NCI-H510A (cell line): Measurements from ENCODE around the gene FAT1.

Experiments used
- DNase-seq: peaks from one replicate; lab custom pipeline; 2025; lab: John Stamatoyannopoulos, UW

Gene FAT1

DNA sequence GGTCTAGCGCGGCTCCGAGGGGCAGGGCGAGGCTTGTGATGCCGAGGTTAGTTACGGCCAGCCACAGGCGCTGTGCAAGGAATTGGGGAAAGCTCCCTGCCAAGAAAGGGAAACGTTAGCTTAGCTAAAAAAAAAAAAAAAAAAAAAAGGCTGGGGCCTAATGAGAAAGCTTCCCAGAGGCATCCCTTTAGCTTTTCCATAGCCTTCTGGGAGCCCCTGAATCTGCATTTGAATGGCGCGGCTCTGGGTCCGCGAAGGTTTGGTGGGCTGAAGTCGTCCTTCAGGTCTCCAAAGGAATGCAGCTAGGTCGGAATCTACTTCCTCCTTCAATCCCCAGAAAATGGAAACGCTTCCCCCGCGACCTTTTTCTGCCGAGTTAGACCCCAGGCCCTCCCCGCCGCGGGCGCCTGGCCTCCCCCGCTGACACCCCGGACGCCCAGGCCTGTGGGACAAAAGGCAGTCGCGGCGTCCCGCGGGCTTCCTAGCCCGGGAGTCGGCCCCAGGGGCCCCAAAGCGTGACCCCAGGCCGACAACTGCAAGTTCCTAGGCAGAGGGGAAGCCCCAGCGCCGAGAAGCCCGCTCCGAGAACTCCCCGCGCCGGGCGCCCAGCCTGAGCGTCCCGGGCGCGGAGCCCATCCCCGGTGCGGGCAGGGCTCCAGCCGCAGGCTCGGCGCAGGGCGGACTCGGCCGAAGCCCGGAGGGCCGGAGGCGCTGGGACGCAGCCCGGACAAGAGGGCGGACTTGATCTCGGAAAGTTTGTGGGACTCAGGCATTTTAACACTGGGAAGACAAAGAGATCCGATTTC is 605 bp upstream of the FAT1 start:
- no peak for DNase-seq

DNA sequence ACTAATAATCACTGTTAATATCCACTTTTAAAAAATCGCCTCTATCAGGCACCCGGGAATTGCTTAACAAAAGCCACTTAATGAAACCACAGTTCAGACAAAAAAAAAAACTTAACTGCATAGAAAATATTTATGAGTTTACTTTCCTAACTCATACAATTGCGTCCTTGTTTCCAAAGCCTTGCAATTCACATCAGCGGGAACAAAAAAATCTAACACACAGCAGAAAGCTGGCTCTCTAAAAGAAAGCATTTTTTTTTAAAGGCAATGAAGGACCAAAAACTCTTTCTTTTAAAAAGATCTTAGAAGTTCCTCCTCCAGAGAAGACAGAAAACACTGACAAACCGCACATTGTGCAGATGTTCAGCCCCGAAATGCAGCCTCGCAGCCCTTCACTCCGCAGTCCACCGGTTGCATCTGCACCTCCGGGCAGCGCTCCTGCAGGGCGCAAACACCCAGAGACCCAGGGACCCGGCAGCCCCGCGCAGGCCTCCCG is 812 bp downstream of the FAT1 start:
- peak; percentile 18 for DNase-seq

DNA sequence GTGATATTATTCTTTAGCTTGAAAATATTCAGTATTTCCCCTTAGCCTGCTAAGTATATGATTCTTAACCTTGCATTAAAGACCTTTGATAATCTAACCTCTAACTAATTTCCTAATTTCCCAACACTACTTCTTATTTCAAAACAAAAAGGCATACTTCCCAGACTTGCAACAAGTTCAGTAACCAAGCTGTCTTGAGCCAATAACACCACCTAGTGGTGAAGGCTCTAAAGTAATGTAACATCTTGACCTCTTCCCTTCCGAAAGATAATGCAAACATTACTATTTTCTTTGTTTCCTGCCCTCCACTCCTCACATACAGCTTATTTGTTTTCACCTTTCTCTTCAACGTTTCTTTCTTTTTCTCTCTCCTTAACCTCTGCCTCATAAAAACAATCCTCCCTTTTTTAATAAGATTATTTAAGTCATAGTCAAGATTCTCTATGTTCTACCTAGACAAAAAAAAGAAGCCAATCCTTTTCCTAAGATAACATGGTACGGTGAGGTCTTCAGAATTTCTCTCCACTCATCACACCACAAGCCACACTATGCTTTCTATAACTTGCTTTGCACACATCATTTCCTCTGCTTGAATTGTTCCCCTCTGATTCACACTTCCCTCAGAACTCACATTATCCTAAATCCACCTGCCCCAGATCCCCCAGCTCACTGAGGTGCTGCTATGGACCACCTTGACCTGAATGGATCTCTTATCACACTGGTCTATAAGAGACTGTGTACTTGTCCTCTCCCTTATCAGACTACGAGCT is 3.5 kb downstream of the FAT1 start:
- DNase-seq = peak; percentile 7

DNA sequence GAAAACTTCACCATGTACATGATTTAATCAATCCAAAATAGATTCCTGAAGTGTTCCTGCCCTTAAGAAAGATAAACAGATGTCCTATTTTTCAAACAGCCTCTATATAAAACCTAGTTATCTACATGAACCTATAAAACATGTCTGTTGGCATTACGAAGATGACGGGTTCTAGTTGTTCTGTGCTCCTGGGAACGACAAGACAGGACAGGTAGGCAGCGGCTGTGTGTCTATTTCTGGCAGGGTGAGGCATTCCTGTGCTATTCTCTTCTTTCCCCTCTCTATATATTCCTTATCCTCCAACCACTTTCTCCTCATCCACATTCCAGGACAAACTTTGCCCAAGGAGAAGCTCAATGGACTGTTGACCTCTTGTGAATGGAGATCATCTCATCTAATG is 6.1 kb downstream of the FAT1 start:
- DNase-seq = no peak

DNA sequence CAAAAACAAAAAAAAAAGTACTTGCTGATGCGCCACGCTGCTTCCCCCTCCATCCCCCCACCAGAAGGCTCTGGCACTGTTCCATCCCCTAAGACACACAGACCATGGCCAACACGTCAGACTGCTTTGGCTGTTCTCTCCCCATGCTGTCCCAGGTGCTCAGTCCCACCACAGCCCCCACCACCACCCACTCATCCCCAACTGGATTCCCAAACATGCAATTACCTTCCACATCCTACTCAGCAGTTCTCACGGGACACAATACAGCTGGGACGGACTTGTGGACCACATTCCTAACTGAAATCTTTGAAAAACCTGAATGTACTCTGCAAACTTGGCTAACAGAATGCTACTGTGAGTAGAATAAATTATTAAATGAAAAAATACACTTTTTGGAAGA is 8.6 kb downstream of the FAT1 start:
- DNase-seq = no peak

DNA sequence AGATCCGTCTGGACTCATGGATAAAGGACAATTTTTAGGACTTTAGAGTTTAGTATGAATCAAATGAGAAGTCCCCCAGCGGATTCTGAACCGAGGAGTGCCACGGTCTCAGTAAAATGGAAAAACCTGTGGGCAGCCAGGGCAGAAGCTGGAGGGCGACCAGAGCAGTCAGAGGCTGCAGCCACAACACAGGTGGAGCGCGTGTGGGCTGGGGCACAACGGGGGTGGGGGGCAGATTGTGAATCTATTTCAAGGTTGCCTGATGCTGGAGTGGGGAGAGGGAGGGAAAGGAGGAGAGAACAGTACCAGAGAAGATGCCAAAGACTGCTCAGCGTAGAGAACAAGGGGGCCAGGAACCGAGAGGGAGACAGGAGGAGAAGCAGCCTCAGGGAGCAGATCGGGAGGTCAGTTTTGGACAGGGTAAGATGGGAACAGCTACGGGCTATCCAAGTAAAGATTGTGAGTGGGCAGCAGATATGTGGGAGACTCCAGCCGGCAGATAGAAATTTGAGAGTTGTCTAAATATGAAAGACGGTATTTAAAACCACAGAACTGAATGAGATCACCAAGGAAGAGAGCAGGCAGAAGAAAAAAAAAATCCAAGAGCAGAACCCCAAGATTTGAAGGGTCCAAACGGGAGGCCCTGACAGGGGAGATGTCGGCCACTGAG is 9.5 kb downstream of the FAT1 start:
- no peak for DNase-seq

DNA sequence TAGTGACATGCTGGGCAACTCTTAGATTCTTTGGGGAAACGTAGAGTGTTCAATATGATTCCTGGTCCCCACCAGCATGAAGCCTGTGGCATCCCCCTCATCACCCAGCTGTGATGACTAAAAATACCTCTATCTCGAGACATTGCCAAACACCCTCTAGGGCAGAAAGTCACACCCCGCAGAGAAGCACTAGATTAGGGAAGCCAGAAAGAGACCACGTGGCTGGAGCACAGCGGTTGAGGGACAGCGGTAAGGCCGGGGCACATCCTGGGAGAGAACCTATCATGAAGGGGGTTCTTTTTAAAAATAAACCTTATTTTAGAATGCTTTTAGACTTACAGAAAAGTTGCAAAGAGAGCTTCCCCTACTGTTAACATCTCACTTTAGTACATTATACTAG is 11.0 kb downstream of the FAT1 start:
- no peak for DNase-seq

DNA sequence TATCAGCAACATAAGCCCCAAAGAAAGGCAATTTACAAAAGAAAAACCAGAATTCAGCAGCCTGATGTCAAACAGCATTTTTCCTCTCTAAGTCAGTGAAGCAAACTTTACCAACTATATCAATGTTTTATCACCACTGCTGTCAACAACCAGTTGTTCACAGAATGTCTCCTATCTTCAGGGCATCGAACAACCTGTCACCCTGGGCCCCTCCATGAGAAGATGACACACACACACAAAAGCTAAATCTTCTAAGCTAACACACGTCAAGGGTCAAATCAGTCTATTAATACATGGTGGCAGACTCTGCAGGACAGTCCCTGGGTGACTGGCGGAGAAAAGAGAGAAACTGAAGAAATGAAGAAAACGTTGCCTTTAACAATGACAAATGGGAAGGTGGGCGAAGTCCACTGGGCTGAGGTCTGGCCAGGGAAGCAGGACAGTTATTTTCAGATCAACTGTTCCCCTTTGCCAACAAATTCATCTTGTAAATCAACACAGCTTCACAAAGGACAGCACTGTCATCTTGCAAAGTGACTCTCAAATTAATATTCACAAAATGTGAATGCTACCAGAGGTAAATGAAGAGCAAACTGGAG is 13.0 kb downstream of the FAT1 start:
- no peak for DNase-seq

DNA sequence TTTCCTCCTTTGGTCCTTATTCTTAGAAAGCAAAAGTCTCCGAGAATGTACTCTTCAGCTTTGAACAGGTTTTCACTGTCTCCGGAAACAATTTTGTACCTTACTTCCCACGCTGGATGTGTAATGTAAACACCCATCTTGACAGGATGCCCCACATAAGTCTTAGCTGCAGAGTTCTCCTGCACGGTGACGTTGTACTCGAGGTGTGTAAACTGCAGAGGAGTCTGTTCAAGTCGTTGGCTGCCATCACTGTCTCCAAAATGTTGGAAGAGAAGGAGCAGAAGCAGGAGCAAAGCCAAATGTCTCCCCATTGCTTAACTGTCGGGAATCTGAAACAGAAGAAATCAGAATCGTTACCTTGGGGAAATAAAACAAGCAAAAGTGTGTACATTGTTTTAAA is 14.1 kb downstream of the FAT1 start:
- DNase-seq = no peak

DNA sequence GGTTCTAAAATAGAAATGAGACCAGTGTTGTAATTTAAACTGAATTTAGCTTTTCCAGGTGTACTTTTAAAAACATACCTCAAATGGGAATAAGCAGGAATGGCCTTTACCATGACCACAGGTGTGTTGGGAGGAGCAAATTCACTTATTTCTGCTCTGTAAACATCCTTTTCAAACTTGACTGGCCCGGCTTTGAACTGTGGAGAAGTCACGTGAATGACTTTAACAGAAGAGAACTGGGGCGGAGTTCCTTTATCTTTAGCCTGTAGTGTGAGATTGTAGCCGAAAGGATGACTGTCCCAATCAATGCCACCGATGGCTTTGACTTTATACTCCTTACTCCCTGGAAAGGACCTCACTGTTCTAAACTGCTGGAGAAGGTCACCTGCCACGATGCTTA is 15.1 kb downstream of the FAT1 start:
- no peak for DNase-seq

DNA sequence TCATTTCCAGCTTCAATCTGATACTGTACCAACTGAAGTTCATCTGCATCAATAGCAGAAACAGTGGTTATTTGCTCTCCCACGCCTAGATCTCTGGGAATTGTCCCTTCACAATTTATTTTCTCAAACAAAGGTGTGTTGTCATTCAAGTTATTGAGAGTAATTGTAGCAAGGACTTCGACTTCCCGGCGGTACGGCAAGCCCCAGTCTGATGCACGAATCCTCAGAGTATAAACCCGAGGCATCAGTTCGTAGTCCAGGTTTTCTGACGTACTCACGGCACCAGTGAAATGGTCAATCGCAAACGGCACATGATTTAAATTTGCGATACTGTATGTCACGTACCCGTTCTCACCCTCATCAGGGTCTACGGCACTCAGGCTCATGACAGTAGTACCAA is 15.7 kb downstream of the FAT1 start:
- no peak for DNase-seq

DNA sequence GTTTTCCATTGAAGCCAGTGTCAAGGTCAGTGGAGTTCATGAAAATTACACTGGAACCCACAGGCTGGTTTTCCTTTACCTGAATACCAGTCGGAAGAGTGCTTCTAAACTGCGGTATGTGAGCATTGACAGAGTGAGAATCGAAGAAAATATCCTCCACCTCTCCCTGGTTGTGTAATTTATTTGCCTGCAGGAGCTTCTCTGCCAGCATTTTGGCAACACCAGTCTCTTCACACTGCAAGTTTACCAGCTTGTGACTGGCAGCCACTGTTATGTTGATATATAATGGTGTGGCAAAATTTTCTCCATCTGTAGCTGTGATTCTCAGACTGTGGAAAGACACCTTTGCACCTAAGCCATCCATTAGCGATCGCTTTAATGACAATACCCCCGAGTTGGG is 16.1 kb downstream of the FAT1 start:
- DNase-seq = no peak

DNA sequence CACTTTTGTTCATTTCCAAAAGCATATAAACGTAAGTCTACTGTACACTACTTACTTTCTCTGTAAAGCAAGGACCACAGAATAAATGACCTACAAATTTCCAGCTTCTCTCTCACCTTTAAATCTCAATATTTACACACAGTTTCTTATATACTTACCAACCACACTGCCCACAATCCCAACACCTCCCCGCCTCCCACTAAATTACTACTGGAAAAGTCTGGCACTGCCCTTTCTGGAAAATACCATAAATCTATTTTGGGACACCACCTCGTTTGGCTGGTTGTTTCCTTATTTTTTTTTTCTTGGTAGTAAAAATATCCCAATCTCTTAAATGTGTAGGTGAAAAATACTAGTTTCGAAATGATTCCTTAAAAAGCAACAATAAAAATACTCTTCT is 19.6 kb downstream of the FAT1 start:
- DNase-seq = no peak

DNA sequence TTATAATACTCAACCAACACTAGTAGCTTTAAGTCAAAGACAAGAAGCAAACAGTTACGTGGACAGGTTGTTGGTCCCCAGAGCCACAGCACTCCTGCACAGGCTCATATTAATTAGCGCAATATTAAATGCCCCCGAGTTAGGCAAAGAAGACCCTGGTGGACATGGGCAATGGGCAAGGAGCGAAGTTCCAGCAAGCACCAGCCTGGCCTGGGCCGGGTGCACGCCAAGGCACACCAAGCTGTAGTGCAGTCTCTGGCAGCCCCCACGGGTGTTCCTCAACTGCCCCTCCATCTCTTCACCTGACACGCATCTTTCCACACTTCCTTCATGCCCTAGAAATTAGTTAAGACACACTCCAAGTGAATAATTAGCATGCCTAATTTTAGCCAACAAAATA is 20.1 kb downstream of the FAT1 start:
- DNase-seq = no peak

DNA sequence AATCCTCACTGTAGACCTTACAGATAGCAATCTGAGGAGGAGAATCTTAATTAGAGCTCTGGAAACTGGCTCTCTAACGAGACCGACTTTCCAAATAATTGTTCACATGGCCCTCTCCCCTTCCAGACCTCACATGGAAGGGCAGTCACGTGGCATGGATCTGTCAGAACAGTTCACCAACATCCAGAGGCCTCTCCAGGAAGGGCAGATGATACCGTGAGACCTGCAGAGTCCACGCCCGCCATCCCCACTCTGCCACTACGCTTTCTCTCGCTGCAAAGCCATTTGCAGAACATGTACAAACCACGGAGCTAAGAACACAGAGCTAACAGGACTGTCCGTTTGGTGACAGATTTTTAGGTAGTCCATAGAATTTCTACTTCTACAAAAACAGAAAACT is 20.7 kb downstream of the FAT1 start:
- no peak for DNase-seq

DNA sequence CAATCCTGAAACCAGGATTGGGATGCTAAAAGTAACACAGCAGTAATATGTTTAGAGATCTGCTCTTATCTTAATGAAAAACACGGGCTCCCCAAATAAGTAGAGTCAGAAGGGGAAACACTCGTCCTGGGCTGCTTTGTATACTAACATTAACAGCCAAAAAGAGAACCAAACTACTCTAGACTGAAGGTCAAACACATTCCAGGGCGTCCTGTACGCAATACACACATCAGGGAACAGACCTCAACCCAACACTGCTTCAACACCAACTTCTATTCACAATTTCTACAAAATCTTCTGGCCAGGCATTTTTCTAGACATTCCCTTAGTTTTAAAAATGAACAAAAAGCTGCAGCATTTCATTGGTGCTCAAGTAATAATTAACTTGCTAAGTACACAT is 21.4 kb downstream of the FAT1 start:
- DNase-seq = no peak

DNA sequence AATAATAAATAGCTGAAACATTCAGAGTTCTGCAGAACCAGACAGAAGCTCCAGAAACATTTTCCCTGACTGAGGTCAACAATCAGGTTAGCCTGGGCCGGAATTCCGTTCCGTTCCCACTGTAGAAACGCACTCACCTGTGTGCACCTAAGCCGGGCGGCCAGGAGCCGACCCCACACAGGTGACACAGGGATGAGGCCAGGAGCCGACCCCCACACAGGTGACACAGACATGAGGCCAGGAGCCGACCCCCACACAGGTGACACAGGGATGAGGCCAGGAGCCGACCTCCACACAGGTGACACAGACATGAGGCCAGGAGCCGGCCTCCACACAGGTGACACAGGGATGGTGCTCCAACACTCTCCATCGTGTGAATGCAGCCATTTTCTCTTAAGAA is 21.9 kb downstream of the FAT1 start:
- no peak for DNase-seq

DNA sequence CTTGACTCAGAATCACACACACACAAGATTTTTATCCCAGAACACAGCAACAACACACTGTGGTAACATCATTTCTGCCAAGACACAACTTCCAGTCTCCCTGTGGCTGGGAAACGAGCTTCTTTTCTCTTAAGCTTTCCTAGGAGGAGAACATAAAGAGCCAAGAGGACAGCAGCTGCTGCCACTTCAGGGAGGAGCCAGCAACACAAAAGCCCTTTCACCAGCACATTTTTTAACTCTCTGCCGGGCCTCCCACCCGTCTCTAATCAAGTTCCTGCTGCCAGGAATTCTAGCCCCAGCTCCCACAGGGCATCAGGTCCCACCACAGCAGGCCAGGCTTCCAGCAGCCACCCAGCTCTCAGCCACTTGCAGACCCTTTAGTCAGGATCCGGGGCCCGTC is 22.4 kb downstream of the FAT1 start:
- no peak for DNase-seq

DNA sequence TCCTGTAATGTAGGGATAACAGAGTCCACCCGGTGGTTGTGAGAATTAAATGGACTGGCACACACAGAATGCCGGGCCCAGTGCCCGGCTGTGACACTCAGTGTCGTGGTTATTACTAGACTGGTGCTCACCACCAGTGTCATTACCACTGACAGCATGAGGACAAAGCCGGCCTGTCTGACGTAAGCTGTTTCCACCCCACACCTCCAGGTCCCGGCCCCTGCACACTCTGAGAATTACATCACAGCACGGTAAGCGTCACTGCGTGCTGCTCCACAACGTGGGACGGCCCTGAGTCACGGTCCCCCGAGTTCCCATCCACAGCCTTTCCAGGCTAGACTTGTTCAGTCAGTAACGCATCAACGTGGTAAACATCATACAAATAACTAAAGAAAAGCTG is 22.9 kb downstream of the FAT1 start:
- no peak for DNase-seq

DNA sequence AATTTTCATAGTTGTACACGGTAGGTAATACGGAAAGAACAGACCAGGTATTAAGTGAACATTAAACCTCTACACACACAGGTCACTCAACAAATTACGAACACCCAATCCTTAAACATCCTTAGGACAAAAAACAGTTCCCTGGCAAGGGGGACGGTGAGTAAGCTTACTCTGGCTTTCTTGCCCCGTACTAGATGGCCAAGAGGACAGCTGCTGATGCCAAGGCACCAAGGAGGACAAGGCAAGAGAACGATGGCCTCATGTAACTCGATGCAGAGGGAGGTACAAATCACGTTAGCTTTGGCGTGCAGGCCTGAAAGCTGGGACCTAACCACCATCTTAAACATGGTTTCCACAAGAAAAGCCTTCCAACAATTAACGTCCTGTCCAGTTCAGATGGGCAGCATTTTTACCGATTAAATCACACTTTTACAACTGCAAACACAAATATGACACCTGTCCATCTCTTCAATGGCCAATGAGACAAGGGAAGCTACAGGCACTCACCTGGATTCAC is 23.7 kb downstream of the FAT1 start:
- no peak for DNase-seq

DNA sequence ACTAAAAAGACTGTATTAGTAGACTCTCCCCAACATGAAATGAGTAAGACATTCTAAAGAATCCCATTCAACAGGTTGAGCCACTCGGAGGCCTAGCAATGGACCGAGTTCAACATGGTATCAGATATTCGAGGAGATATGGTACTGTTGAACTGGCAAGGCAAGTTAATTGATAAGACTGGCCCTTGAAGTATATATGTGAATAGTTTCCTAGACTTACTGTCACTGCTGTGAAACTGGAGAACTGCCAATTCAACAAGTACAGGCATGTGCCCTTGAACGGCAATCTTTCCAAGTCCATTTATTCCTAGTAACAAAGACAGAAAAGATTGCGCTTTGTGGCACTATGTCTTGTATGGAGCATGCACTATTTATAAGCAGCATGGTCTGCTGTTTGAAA is 24.4 kb downstream of the FAT1 start:
- peak; percentile 12 for DNase-seq

DNA sequence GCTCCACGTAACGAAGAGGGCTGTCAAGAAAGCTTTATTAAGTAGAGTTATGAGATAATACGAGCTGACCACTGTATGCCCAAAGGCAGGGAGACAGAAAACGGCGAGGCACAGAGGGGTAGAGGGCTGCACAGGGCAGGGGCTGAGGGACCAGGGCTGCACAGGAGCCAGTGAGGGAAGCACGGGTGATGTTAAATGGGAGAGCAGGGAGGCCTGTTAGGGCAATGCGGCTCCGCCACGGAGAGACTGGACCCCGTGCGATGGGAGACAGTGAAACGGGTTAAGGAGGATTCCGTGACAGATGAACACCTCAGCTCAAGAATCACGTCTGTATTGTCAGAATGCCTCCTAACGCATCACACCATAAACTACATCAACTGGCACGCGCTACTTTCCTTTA is 25.1 kb downstream of the FAT1 start:
- DNase-seq = no peak
